Upper lobe of left lung (tissue), 4 donors: ENCODE results near the gene GRIK2.

Experiments used
- CTCF ChIP-seq, 6 experiments: fragments of 450-650 bp in 4 of 6; fragments of 200-600 bp in 2 of 6; sonication (generic) in 2 of 6; IDR thresholded peaks; one replicate each; pipeline ENCODE4 v1.5.1; 2016 to 2019; ENCODE audit warnings: antibody characterized with exemption in 6 of 6
- POLR2A ChIP-seq, 4 donors: fragments of 450-650 bp; IDR thresholded peaks; one replicate each; pipeline ENCODE4 v1.5.1; 2016 to 2017; ENCODE audit warnings: antibody characterized with exemption in 4 of 4, mild to moderate bottlenecking in 2 of 4

- no peak for TF ChIP-seq POLR2A (IDR thresholded peaks at IDR 0.05)
- TF ChIP-seq CTCF (IDR thresholded peaks at IDR 0.05): no peak
Measured at GRCh38 chr6:101516578-101516977, 123.1 kb downstream of the GRIK2 start.
